GM08714 (cell line): ENCODE results near the gene CD96.

Experiments
- H3K4me3 ChIP-seq: fragments of 200-500 bp; sonication (Bioruptor generic); 2 replicates; pipeline ENCODE4 v1.5.1; 2014; ENCODE audit warnings: mild to moderate bottlenecking, low read length, inconsistent platforms
- ZNF274 ChIP-seq: IDR thresholded peaks from 2 replicates; pipeline ENCODE4 v1.6.1; 2012; ENCODE audit warnings: mild to moderate bottlenecking, low read depth, low read length

The CD96 gene

DNA sequence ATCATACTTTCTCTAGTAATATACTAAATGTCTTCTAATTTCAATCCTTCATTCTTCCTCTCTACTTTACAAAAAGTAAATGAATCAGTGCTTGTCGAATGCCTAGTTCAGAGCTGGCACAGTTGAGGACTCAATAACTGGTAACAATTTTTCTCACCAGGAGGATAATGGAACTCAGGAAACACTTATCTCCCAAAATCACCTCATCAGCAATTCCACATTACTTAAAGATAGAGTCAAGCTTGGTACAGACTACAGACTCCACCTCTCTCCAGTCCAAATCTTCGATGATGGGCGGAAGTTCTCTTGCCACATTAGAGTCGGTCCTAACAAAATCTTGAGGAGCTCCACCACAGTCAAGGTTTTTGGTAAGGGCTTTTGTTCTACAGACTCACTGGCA lies 36.9 kb downstream of the CD96 start:
- no peak for TF ChIP-seq ZNF274

DNA sequence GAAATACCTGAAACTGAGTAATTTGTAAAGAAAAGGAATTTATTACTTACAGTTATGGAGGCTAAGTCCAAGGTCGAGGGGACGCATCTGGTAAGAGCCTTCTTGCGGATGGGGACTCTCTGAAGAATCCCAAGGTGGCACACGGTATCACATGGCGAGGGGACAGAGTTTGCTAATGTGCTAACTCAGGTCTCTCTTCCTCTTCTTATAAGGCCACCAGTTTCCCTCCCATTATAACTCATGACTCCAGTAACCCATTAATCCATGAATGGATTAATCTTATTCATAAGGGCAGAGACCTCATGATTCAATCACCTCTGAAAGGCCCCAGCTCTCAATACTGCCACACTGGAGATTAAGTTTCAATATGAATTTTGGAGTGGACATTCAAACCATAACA lies 37.5 kb downstream of the CD96 start:
- no peak overlapping the region for H3K4me3 ChIP-seq
- no peak for TF ChIP-seq ZNF274

More for the DNA sequence above, 36.9 kb downstream of the CD96 start:
- no peak overlapping the region for H3K4me3 ChIP-seq

DNA sequence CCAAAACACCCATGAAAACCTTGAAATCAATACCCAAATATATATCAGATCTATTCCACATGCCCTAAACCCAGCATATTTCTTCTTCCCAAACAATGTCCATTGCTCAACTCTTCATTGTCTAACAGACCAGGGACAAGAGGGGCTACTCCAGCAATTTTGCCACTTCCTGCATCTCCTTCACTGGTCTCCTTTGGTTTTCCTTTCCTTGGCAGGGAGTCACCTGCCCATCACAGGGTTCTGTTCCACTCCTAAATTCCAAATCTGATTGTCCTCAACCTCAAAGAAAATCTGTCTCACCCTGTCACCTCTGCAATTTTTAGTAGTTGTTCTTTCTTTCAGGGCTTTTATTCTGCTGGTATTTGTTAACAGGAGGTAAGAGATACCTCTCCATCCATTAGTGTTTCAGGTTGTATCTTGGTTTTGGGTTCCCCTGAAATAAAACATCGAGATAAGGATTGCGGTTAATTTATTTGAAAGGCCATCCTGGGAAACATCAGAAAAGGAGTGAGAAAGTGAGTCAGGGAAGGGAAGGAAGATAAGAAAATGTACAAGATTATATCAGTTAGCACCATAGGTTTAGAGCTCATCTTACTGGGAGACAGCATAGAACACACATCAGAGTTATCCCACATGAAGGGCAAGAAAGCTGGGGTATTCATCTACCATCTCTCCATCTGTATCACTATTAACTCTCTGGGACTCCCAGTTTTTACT lies 39.6 kb downstream of the CD96 start:
- no peak for TF ChIP-seq ZNF274
- H3K4me3 ChIP-seq, result no peak overlapping the region

DNA sequence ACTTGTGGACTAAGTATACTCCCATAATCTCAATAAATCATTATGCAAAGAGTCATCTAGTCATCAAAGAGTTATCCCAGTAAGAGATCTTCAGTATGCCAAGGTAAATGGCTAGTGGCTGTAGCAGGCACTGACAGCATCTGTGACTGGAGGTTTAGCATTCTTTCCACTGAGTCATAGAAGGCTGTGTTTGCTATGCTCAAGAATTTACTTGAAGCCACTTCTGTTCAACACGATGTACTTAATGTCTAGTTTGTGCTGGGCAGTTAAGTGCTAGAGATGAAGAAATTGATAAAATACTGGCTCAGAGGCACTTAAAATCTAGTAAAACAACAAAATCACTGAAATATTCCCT lies 40.1 kb downstream of the CD96 start:
- no peak for TF ChIP-seq ZNF274

DNA sequence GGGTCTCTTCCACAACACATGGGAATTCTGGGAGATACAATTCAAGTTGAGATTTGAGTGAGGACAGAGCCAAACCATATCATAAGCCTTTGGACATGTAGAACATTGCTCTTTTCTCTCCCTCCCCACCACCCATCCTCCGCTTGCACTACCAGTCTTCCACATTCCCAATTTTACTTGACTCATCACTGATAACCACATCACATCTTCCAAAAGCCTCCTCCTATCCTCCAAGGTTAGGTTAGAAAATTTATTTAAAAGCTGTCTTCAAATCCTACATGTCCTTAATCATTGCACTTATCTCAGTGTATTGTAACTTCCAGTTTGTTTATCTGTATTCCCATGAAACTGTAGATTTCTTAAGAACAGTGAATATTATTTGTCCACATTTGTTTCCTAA lies 42.7 kb downstream of the CD96 start:
- no peak for TF ChIP-seq ZNF274

More for the DNA sequence above, 40.1 kb downstream of the CD96 start:
- no peak overlapping the region for H3K4me3 ChIP-seq

DNA sequence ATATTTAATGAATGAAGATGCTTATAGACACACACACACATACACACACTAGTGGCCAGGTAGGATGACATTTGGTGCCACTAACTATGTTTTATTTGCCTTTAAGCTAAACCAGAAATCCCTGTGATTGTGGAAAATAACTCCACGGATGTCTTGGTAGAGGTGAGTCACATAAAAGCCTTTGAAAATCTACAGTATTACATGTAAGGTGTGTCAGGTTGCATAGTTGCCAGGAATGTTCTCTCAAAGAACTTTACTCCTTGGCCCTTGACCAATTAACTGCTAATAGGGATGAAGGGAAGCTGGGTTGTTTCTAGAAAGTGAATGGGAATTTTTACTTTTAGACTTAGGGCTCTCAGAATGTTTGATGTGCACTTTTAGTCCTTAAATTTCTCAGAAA lies 43.2 kb downstream of the CD96 start:
- H3K4me3 ChIP-seq, result no peak overlapping the region
- no peak for TF ChIP-seq ZNF274

More for the DNA sequence above, 42.7 kb downstream of the CD96 start:
- H3K4me3 ChIP-seq, result no peak overlapping the region

DNA sequence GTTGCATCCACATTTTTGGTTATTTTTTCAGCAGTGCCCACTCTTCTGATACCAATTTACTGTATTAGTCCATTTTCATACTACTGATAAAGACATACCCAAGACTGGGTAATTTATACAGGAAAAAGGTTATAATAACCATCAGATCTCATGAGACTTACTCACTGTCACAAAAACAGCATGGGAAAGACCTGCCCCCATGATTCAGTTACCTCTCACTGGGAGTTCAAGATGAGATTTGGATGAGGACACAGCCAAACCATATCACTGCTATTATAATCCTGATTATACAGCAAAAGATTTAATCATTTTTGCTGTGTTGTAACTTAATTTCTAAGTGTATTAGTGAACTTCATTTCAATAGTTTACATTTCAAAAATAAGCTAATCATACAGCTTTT lies 46.5 kb downstream of the CD96 start:
- no peak overlapping the region for H3K4me3 ChIP-seq
- no peak for TF ChIP-seq ZNF274

DNA sequence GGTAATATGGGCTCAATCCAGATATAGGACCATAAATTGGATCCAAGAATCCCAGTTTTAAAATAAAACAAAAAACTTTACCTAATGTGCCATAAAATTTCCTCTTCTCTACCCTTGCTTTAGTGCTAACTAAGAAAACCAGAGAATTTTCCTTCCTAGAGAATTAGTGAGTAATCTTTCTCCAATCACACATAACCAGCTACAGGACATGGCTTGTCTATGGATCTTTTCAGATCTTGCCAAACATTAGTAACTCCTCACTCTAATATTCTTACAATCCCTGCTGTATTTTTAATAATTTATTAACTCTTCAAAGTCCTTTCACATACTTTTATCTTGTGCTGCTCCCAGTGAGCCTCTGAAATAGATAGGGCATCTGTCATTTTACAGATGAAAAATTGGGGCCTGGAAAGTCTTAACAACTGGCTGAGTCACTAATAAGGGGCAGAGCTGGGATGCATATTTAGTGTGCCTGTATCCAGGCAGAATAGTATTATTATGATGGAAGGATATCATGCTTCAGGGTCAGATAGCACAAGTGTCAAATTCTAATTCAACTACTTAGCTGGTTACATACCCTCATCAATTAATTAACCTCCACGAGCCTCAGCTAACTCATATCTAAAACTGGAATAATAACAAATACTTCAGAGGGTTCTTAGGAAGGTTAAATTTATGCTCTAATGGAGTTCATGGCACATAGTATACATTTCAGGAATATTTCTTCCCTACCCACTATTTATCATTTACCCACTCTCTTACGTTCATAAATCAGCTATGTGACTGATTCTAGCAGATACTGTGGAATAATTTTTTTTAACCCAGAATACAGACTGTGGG lies 47.5 kb downstream of the CD96 start:
- TF ChIP-seq ZNF274, result no peak
- no peak overlapping the region for H3K4me3 ChIP-seq

DNA sequence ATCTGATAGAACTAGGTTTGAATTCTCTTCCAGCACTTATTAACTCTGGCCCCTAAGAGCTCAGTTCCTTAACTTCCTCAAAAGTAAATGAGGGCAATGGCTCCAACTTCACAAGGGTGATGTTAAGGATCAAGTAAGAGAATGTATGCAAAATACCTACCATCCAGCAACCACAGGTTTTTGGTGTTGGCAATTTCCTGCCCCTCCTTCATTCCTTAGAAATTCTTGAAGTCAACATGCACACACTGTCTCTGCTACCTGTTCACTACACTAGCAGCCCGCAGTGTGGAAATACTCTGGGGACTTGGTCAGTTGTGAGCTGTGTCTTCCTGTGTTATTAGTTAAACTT lies 48.1 kb downstream of the CD96 start:
- no peak for TF ChIP-seq ZNF274
- no peak overlapping the region for H3K4me3 ChIP-seq

DNA sequence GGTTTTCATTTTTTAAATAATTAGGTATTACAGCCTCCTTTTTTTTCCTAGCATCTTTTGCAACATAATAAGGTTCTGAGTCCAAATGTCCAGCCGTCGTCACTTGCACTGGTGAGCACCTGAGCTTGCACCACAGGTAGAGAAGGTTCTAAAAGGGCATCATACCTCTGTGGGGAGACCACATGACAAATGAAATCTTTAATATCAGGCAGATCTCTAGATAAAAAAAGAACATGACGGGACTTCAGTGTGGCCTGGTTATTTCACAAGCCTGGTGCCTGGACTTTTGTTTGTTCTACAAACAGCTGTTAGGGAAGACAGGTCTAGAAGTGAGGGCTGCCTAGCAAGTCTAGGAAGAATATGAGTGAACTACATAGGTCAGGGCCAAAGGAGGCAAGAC lies 49.6 kb downstream of the CD96 start:
- no peak for TF ChIP-seq ZNF274
- H3K4me3 ChIP-seq, result no peak overlapping the region

DNA sequence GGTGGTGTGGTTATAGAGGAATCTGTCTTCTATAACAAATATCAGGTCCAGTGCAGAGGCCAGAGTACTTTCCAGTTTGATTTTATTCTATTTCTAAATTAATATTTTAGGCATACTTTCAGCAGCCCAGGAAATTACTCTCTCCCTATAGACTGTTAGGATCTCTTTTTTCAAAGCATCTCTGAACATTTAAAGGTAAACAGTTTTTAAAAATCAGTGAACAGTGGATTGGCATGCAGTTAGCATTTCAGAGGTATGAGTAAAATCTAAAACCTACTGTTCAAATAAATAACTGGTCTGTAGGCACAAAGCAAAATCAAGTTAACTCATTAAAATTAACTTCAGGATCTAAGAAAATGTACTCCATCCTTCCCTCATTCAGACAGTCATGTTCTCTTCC lies 50.1 kb downstream of the CD96 start:
- TF ChIP-seq ZNF274, result no peak
- no peak overlapping the region for H3K4me3 ChIP-seq

DNA sequence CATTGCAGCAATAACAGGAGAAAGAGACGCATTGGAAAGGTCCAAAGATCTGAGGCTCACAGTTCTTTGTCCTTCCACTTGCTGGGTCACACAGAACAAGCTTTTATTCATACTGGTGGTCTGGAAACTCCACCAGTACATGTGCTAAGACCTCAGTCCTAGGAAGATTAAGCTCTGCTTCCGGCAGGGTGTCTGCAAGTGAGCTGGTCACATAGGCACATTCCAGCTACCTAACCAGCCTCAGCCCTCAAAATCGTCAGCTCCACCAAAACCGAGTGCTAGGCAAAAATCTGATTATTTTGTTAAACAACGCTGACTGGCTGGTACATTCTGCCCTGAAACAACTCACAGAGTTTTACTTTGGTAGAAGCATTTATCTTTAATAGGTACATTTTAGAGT lies 50.9 kb downstream of the CD96 start:
- H3K4me3 ChIP-seq, result no peak overlapping the region

DNA sequence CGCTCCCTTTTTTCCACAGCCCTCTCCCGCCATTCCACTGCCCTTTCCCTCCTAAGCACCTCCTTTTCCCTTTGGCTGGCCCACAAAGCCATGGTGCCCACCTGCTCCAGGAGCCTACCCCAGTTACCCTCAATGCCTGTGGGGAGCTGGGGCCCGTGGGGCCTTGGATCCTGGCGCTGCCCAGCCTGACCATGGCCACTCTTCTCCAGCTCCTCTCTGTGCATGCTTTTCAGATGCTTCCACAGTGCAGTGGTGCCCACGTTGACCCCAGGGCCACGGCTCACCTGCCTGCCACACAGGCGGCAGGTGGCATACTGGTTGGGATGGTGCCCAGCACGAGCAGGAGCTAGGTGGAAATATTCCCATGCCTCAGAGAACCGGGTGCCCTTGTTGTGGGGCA lies 51.7 kb downstream of the CD96 start:
- H3K4me3 ChIP-seq, result no peak overlapping the region
- TF ChIP-seq ZNF274, result no peak

More for the DNA sequence above, 50.9 kb downstream of the CD96 start:
- TF ChIP-seq ZNF274, result no peak

DNA sequence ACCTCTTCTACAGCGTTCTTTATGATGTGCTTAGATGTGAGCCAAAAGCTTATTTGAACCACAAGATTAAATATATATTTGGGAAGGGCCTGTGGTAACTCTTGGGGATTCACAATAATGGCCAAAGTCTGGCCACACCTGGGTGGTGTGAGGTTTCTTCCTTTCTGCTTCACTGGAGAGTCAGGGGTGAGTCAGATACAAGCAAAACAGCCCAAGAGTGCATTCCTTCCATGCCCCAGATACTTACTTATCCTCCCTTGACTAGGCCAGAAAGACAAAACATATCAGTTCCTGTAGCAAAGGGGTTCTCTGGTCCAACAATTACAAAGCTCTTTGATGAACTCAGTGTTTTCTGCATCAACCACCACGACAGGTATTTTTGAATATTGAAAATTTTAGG lies 52.2 kb downstream of the CD96 start:
- H3K4me3 ChIP-seq, result peak overlapping the region; percentile 19; the same call in 1 of the 2 replicates
- no peak for TF ChIP-seq ZNF274

DNA sequence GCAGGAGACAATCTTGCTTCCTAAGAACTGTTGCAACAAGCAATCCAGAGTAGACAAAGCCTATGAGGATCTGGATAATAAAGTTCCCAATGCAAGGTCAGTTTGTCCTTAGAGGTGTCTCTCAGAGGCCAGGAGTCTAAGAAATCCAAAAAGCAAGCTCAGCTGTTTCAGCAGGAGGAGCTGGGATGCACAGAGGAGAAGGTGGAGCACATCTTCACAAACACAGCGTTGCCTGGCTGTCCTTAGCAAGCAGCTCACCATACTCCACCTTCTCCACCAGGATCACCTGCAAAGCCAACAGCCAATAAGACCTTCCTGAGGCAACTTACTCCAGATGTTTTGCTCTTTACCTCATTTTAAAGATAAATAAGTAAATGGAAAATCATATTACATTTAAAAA lies 52.8 kb downstream of the CD96 start:
- H3K4me3 ChIP-seq, result peak overlapping the region; percentile 19; the same call in 1 of the 2 replicates
- TF ChIP-seq ZNF274, result no peak
